Measurements from ENCODE around the gene CACNA1C. TPM values are rescaled to one million over a fixed set of nuclear protein-coding genes. Genes with fewer than 3 reads are reported as not detected.
A peak's percentile ranks its signal among the peaks of the same experiment; 100 is the strongest.

The CACNA1C gene
- total and polyA plus RNA-seq, 4 donors, result 4.3 to 114 (median 46.3) TPM

DNA sequence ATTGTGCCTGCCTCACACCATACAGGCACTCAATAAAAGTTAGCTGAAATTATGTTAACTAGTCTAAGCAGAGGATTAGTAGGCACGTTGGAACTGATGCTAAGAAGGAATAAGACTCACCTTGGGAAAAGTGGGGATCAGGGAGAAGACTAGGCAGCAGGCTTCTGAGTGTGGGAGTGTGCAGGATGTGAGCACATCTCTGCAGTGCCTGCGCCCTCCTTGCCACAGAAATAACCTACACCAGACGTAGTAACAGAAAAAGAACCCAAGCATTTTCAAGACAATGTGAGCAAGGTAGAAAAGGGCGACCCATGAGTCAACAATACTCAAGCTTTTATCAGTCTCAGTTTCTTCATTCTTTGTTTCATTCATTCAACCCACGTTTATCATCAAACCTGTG is 113.9 kb downstream of the CACNA1C start:
- H3K36me3 ChIP-seq (ENCODE audit: control insufficient read depth in 1 of 2, insufficient read depth in 2 of 2, low read length in 1 of 2), result no peaks in the 10 kb centered on the region
- no peak overlapping the region for H3K4me3 ChIP-seq (ENCODE audit: low read length in 2 of 2)
- intact Hi-C loops (cut with DNase I), result no loop called here
- H3K27ac ChIP-seq (ENCODE audit: low read depth in 1 of 2, low read length in 2 of 2), result no peak overlapping the region
- no peaks in the 10 kb centered on the region for H3K9me3 ChIP-seq (ENCODE audit: control insufficient read depth, low read length)
- DNase-seq, result no peak
- peaks cover 12 to 30% of the 10 kb centered on the region in 2 donors for H3K4me1 ChIP-seq (ENCODE audit: control insufficient read depth in 1 of 2, insufficient read depth in 2 of 2, low read length in 2 of 2)
- no peak for ATAC-seq (ENCODE audit: low FRiP score)
- 95% methylated on average over 5 of the region's 5 CpGs for WGBS, 2 donors
- H3K27me3 ChIP-seq (ENCODE audit: control insufficient read depth in 1 of 2, insufficient read depth in 2 of 2, low read length in 1 of 2), result no peaks in the 10 kb centered on the region

DNA sequence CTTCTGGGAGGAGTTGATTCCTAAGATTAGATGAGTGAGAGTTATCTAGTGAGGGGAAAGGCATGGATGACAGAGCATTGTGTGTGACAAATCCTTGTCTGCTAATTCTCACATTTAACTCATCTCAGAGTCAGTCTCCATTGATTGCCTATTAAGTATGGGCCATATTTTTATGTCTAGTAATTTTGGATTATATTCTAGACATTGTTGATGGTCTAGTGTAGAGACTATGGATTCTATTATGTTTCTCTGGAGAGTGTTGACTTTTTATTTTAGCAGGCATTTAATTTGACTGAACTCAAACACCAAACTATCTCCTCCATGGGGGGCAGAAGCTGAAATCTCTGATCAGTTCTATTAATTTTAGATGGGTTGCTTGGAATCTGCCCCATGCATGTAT is 114.4 kb downstream of the CACNA1C start:
- Histone ChIP-seq H3K27ac (ENCODE audit: low read depth in 1 of 2, low read length in 2 of 2) (no peak overlapping the region), H3K4me1 (ENCODE audit: control insufficient read depth in 1 of 2, insufficient read depth in 2 of 2, low read length in 2 of 2) (peaks cover 9 to 25% of the 10 kb centered on the region in 2 donors)
- no peak for DNase-seq

GRCh38 chr12:2168808-2169207 is 116.0 kb downstream of the CACNA1C start:
- WGBS, 2 donors, result 90 to 93% methylated on average over 6 of the region's 6 CpGs
- intact Hi-C loops (cut with DNase I), result no loop called here
- Histone ChIP-seq H3K27me3 (ENCODE audit: control insufficient read depth in 1 of 2, insufficient read depth in 2 of 2, low read length in 1 of 2) (no peaks in the 10 kb centered on the region), H3K9me3 (ENCODE audit: control insufficient read depth, low read length) (no peaks in the 10 kb centered on the region), H3K27ac (ENCODE audit: low read depth in 1 of 2, low read length in 2 of 2) (no peak overlapping the region), H3K4me1 (ENCODE audit: control insufficient read depth in 1 of 2, insufficient read depth in 2 of 2, low read length in 2 of 2) (peaks cover 8 to 25% of the 10 kb centered on the region in 2 donors), H3K4me3 (ENCODE audit: low read length in 2 of 2) (no peak overlapping the region), H3K36me3 (ENCODE audit: control insufficient read depth in 1 of 2, insufficient read depth in 2 of 2, low read length in 1 of 2) (no peaks in the 10 kb centered on the region)
- ATAC-seq (ENCODE audit: low FRiP score), result no peak
- DNase-seq, result no peak

More for the DNA sequence above, 114.4 kb downstream of the CACNA1C start:
- no peak for ATAC-seq (ENCODE audit: low FRiP score)
- H3K36me3 ChIP-seq (ENCODE audit: control insufficient read depth in 1 of 2, insufficient read depth in 2 of 2, low read length in 1 of 2), result no peaks in the 10 kb centered on the region
- no peak overlapping the region for H3K4me3 ChIP-seq (ENCODE audit: low read length in 2 of 2)
- intact Hi-C loops (cut with DNase I), result no loop called here
- H3K27me3 ChIP-seq (ENCODE audit: control insufficient read depth in 1 of 2, insufficient read depth in 2 of 2, low read length in 1 of 2), result no peaks in the 10 kb centered on the region
- H3K9me3 ChIP-seq (ENCODE audit: control insufficient read depth, low read length), result no peaks in the 10 kb centered on the region

DNA sequence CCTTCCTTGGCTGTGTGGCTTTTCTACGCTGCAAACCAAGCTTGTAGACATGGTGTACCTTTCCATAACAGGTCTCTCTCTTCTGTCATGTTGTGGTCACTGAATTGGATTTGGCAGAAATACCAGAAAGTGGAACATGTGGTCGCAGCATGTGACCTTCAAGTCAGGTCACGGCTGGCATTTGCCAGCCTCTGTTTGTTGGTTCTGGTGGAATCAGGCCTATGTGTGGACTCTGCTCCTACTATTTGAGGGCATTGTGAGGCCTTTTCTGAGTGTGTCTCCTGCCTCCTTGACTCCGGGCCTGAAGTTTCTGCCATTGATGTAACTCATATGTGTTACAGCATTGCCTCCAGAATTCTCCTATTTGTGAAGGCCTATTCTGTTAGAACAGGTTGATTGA is 116.7 kb downstream of the CACNA1C start:
- Histone ChIP-seq H3K9me3 (ENCODE audit: control insufficient read depth, low read length) (no peaks in the 10 kb centered on the region), H3K36me3 (ENCODE audit: control insufficient read depth in 1 of 2, insufficient read depth in 2 of 2, low read length in 1 of 2) (no peaks in the 10 kb centered on the region), H3K27ac (ENCODE audit: low read depth in 1 of 2, low read length in 2 of 2) (peak overlapping the region; percentile 39 to 52), H3K4me1 (ENCODE audit: control insufficient read depth in 1 of 2, insufficient read depth in 2 of 2, low read length in 2 of 2) (peaks cover 4 to 22% of the 10 kb centered on the region in 2 donors), H3K27me3 (ENCODE audit: control insufficient read depth in 1 of 2, insufficient read depth in 2 of 2, low read length in 1 of 2) (no peaks in the 10 kb centered on the region), H3K4me3 (ENCODE audit: low read length in 2 of 2) (no peak overlapping the region)
- intact Hi-C loops (cut with DNase I), result no loop called here
- DNase-seq (no peak), ATAC-seq (ENCODE audit: low FRiP score) (no peak)
- WGBS, 2 donors, result 49 to 51% methylated on average over 4 of the region's 4 CpGs

DNA sequence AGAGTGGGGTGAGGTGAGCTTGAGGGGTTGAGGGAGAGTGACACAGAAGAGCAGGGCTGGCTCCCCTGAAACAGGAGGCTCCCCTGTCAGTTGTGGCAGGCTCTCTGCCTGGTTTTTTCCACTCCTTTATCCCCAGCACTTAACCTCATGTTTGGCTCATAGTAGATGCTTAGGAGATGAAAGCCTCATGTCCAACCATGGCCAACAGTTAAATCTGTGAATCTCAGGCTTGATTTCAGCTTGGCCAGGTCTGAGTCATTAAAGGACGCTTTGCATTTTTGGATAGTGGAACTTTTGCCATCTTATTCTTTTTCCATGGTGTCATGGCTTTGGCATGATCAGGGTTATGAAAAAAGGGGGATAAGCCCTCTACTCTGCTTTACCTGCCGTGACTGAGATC is 117.2 kb downstream of the CACNA1C start:
- intact Hi-C loops (cut with DNase I), result loop anchor here in 1 of 2 donors (5.0 kb wide), 1 partner anchor 97 kb away; no protein-coding TSS in a partner anchor
- Histone ChIP-seq H3K36me3 (ENCODE audit: control insufficient read depth in 1 of 2, insufficient read depth in 2 of 2, low read length in 1 of 2) (no peaks in the 10 kb centered on the region), H3K4me3 (ENCODE audit: low read length in 2 of 2) (no peak overlapping the region), H3K9me3 (ENCODE audit: control insufficient read depth, low read length) (no peaks in the 10 kb centered on the region), H3K27ac (ENCODE audit: low read depth in 1 of 2, low read length in 2 of 2) (peak overlapping the region; percentile 39 to 52), H3K4me1 (ENCODE audit: control insufficient read depth in 1 of 2, insufficient read depth in 2 of 2, low read length in 2 of 2) (peaks cover 4 to 22% of the 10 kb centered on the region in 2 donors), H3K27me3 (ENCODE audit: control insufficient read depth in 1 of 2, insufficient read depth in 2 of 2, low read length in 1 of 2) (no peaks in the 10 kb centered on the region)
- WGBS, 2 donors, result 16 to 18% methylated on average over 2 of the region's 2 CpGs
- DNase-seq (no peak), ATAC-seq (ENCODE audit: low FRiP score) (no peak)

DNA sequence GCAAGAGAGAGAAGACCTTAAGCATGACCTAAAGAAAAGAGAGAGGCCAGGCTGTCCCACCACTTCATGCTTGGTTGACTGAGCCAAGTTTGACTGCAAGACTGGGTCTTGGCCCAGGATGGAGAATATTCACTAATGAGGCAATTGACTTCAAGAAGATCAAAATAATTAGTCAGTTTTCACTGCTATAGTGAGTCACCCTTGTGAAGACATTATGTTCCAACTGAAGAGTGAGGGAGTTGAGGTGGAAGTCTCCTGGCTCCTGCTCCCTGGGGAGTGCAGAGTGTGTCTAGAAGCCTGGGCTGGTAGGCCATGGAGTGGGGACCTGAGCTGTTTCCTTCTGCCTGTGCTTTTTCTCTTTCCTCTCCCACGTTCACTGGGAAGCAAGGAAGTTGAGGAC is 117.6 kb downstream of the CACNA1C start:
- DNase-seq (no peak), ATAC-seq (ENCODE audit: low FRiP score) (peak; percentile 48)
- intact Hi-C loops (cut with DNase I), result loop anchor here in 1 of 2 donors (5.0 kb wide), 1 partner anchor 97 kb away; no protein-coding TSS in a partner anchor
- Histone ChIP-seq H3K4me1 (ENCODE audit: control insufficient read depth in 1 of 2, insufficient read depth in 2 of 2, low read length in 2 of 2) (peaks cover 4 to 19% of the 10 kb centered on the region in 2 donors), H3K36me3 (ENCODE audit: control insufficient read depth in 1 of 2, insufficient read depth in 2 of 2, low read length in 1 of 2) (no peaks in the 10 kb centered on the region), H3K27ac (ENCODE audit: low read depth in 1 of 2, low read length in 2 of 2) (peak overlapping the region in 1 of 2 donors; percentile 14), H3K4me3 (ENCODE audit: low read length in 2 of 2) (no peak overlapping the region), H3K27me3 (ENCODE audit: control insufficient read depth in 1 of 2, insufficient read depth in 2 of 2, low read length in 1 of 2) (no peaks in the 10 kb centered on the region), H3K9me3 (ENCODE audit: control insufficient read depth, low read length) (no peaks in the 10 kb centered on the region)
- WGBS, 2 donors, result 50 to 57% methylated on average over 1 of the region's 1 CpG

DNA sequence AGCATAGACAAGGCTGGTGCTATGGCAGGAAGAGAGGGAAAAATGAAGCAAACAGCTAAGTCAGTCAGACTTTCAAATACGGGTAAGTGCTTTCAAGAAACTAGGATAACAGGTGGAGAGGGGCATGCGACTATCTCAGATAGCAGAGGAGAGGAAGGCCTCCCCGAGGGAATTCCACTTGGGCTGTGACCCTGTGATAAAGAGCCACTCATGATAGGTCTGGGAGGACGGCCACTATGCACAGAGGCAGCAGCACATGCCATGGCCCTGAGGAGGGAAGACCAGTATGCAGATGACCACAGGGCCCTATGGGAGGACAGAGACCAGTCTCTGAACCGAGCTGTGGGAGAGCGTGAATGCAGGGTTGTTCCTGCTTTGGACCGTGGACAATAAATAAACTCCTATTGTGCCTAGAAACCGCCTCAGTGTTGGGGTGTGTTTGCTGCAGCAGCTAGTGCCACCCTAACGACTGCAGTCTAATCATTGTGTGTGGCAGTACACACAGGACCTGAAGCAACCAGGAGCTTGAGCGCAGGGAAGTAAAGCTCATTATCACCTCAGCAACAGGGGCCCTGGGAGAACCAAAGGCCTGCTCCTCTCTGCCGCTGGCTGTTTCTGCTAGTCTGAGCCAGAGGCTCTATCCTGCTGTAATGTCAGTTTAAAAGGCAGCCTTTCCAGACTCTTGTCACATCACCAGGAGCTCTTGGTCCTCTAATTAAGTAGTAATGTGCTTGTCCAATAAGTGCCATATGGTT is 119.1 kb downstream of the CACNA1C start:
- WGBS, 2 donors, result 85 to 88% methylated on average over 11 of the region's 11 CpGs
- no peaks in the 10 kb centered on the region for H3K36me3 ChIP-seq (ENCODE audit: control insufficient read depth in 1 of 2, insufficient read depth in 2 of 2, low read length in 1 of 2)
- H3K27ac ChIP-seq (ENCODE audit: low read depth in 1 of 2, low read length in 2 of 2), result no peak overlapping the region
- no peaks in the 10 kb centered on the region for H3K27me3 ChIP-seq (ENCODE audit: control insufficient read depth in 1 of 2, insufficient read depth in 2 of 2, low read length in 1 of 2)
- intact Hi-C loops (cut with DNase I), result loop anchor here in 1 of 2 donors (5.0 kb wide), 1 partner anchor 95 kb away; no protein-coding TSS in a partner anchor
- H3K4me1 ChIP-seq (ENCODE audit: control insufficient read depth in 1 of 2, insufficient read depth in 2 of 2, low read length in 2 of 2), result peaks cover 4 to 13% of the 10 kb centered on the region in 2 donors
- H3K4me3 ChIP-seq (ENCODE audit: low read length in 2 of 2), result no peak overlapping the region
- no peak for ATAC-seq (ENCODE audit: low FRiP score)
- H3K9me3 ChIP-seq (ENCODE audit: control insufficient read depth, low read length), result no peaks in the 10 kb centered on the region
- DNase-seq, result no peak

DNA sequence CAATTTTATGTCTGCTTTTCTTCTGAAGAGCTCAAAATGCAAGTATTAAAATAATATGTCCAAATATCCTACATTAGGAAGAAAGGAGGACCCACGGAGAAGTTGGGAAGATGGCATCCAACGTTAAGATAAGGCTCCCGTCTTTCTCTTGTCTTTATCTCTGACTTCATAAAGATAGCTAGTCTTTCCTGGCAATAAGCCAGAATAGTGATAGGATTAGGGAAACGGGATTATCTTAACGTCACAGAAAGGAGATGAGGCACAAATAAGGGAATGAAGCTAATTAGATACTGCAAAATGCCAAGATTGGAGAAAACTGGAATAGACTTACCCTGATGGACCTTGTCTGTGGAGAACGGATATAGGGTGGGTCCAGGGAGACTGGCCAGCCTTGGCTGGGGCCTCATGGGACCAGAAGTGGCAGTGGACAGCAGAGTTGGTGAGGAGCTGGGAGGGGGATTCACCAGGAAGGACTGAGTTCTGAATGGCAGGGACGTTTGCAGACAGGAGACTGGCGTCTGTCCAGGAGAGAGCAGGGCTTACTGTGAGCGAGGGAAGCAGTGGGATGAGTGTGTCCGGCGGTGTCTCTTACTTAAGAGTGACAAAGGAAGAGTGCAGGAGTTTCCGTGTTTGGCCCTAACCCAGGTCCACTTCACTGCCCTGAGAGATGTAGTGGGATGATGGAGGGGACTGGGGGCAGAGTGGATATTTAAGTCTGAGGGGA is 119.9 kb downstream of the CACNA1C start:
- H3K27ac ChIP-seq (ENCODE audit: low read depth in 1 of 2, low read length in 2 of 2), result no peak overlapping the region
- peaks cover 4 to 13% of the 10 kb centered on the region in 2 donors for H3K4me1 ChIP-seq (ENCODE audit: control insufficient read depth in 1 of 2, insufficient read depth in 2 of 2, low read length in 2 of 2)
- no peak for ATAC-seq (ENCODE audit: low FRiP score)
- 59 to 61% methylated on average over 12 of the region's 12 CpGs for WGBS, 2 donors
- H3K36me3 ChIP-seq (ENCODE audit: control insufficient read depth in 1 of 2, insufficient read depth in 2 of 2, low read length in 1 of 2), result no peaks in the 10 kb centered on the region
- no peaks in the 10 kb centered on the region for H3K9me3 ChIP-seq (ENCODE audit: control insufficient read depth, low read length)
- no peak overlapping the region for H3K4me3 ChIP-seq (ENCODE audit: low read length in 2 of 2)
- no peak for DNase-seq
- no peaks in the 10 kb centered on the region for H3K27me3 ChIP-seq (ENCODE audit: control insufficient read depth in 1 of 2, insufficient read depth in 2 of 2, low read length in 1 of 2)
- intact Hi-C loops (cut with DNase I), result loop anchor here in 1 of 2 donors (5.0 kb wide), 1 partner anchor 95 kb away; no protein-coding TSS in a partner anchor
